Measurements from ENCODE around the gene MPPED1. TPM values are rescaled to one million over a fixed set of nuclear protein-coding genes. Genes with fewer than 3 reads are reported as not detected.

The MPPED1 gene
- polyA plus RNA-seq, 1 of the 3 experiments (the other 2 are of a cell fraction) = 0.03 TPM

DNA sequence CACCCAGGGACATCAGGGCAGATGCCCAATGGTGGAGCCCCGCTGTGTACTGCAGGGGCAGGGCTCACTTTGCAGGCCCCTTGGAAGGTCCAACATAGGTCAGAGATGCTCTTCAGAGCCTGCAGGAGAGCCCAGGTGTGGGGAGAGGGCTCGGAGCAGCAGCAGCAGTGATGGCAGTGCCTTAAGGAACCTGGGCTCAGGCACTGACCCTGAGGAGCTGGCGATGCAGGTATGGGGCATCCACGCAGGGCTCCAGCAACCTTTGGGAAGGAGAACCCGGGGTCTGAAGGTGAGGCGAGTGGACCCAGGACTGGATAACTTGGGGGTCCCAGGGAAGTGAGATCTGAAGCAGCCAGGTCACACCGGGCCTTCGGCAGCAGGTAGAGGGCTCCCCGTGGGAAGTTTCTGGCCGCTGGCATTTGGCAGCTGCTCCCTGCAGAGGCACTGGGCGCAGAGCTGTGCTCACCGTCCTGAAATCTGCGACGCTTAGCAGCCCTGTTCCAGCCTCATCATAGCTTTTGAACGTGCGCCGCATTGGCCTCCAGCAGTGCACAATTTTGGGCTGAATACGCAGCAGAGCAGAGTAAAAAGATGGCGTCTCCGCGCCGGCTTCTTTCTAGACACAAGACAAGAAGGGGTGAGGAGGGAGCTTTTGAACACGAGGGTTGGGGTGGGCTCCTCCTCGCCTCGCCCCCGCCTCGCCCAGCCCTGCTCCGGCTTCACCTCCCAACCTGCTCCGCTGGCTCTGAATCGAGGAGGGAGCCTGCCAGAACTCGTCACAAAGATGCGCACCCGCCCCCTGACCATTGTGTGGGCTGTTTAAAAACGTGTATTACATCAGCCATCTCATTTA is 118.8 kb downstream of the MPPED1 start:
- Histone ChIP-seq H3K9ac (no peak overlapping the region), H3K4me3 (ENCODE audit: low read depth in 2 of 2, low read length in 1 of 2) (no peak overlapping the region), H3K4me2 (no peak overlapping the region), H3K27me3 (ENCODE audit: insufficient read depth) (no peaks in the 10 kb centered on the region), H3K79me2 (ENCODE audit: insufficient read depth) (no peaks in the 10 kb centered on the region), H3K9me2 (no peaks in the 10 kb centered on the region), H3K9me3 (no peaks in the 10 kb centered on the region), H3K27ac (ENCODE audit: low read depth in 2 of 2, low read length in 1 of 2) (no peak overlapping the region), H3K4me1 (ENCODE audit: control insufficient read depth in 1 of 2, insufficient read depth in 2 of 2, low read depth in 1 of 2, low read length in 1 of 2) (no peaks in the 10 kb centered on the region; a peak in 1 of 4 replicates), H3K36me3 (replicated peaks in 1 of 2; ENCODE audit: control insufficient read depth in 1 of 2, insufficient read depth in 2 of 2, low read length in 1 of 2) (no peaks in the 10 kb centered on the region), H4K20me1 (ENCODE audit: insufficient read depth) (no peaks in the 10 kb centered on the region), H2AFZ (ENCODE audit: low read depth) (no peak overlapping the region), H3F3A (replicated peaks; ENCODE audit: insufficient read depth) (no peaks in the 10 kb centered on the region)
- no peak for DNase-seq
- 72% methylated on average over 19 of the region's 34 CpGs for WGBS (ENCODE audit: low lambda C conversion rate)
- TF ChIP-seq, protein P1, sequence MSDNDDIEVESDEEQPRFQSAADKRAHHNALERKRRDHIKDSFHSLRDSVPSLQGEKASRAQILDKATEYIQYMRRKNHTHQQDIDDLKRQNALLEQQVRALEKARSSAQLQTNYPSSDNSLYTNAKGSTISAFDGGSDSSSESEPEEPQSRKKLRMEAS (IDR thresholded peaks at IDR 0.05; ENCODE audit: low read depth) = no peak
- TF ChIP-seq USF1 (IDR thresholded peaks at IDR 0.05; ENCODE audit: borderline replicate concordance, low read depth) = no peak
- TF ChIP-seq MXI1 (IDR thresholded peaks at IDR 0.05; ENCODE audit: low read depth, low read length) = no peak
- TF ChIP-seq SMC3 (IDR thresholded peaks at IDR 0.05; ENCODE audit: low read depth, low read length) = no peak
- TF ChIP-seq, protein P2, sequence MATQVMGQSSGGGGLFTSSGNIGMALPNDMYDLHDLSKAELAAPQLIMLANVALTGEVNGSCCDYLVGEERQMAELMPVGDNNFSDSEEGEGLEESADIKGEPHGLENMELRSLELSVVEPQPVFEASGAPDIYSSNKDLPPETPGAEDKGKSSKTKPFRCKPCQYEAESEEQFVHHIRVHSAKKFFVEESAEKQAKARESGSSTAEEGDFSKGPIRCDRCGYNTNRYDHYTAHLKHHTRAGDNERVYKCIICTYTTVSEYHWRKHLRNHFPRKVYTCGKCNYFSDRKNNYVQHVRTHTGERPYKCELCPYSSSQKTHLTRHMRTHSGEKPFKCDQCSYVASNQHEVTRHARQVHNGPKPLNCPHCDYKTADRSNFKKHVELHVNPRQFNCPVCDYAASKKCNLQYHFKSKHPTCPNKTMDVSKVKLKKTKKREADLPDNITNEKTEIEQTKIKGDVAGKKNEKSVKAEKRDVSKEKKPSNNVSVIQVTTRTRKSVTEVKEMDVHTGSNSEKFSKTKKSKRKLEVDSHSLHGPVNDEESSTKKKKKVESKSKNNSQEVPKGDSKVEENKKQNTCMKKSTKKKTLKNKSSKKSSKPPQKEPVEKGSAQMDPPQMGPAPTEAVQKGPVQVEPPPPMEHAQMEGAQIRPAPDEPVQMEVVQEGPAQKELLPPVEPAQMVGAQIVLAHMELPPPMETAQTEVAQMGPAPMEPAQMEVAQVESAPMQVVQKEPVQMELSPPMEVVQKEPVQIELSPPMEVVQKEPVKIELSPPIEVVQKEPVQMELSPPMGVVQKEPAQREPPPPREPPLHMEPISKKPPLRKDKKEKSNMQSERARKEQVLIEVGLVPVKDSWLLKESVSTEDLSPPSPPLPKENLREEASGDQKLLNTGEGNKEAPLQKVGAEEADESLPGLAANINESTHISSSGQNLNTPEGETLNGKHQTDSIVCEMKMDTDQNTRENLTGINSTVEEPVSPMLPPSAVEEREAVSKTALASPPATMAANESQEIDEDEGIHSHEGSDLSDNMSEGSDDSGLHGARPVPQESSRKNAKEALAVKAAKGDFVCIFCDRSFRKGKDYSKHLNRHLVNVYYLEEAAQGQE (IDR thresholded peaks at IDR 0.05; ENCODE audit: low read depth, low read length) = no peak
- no peak for TF ChIP-seq NFIC (IDR thresholded peaks at IDR 0.05; ENCODE audit: borderline replicate concordance)
- TF ChIP-seq FOXJ3 (CRISPR knock-in tag; IDR thresholded peaks at IDR 0.05) = no peak
- no peak for TF ChIP-seq NRF1 (IDR thresholded peaks at IDR 0.05; ENCODE audit: low read depth, low read length)
- no peak for TF ChIP-seq TAF1 (IDR thresholded peaks at IDR 0.05; ENCODE audit: borderline replicate concordance, low read depth, low read length)
- POLR2A ChIA-PET = interaction anchor here (0.7 kb wide), 1 partner anchor 10 kb away, joined by 3 read pairs; no protein-coding TSS in a partner anchor
- CTCF ChIA-PET = interaction anchor here (1.2 kb wide), 1 partner anchor 12 kb away, joined by 3 read pairs; no protein-coding TSS in a partner anchor

DNA sequence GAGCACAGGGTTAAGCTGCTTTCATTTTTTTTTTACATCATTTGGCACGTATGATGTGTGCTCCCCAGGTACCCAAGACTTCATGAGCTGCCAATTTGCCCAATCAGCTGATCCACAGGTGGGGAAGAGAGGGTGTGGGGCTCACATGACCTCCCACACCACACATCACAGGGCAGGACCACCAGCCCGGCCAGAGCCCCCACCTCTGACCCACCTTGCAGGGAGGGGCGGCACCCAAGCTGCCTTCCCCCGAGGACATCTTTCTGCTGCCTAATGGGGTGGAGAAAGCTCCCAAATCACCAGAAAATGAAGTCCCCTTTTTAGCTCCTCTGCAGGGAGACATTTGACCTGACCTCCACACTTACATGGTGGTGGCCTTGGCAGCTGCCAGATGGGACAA is 119.8 kb downstream of the MPPED1 start:
- Histone ChIP-seq H3K4me1 (ENCODE audit: control insufficient read depth in 1 of 2, insufficient read depth in 2 of 2, low read depth in 1 of 2, low read length in 1 of 2) (no peaks in the 10 kb centered on the region; a peak in 1 of 4 replicates), H3K4me2 (no peak overlapping the region)
- TF ChIP-seq TCF12 (IDR thresholded peaks at IDR 0.05) = no peak
- no peak for TF ChIP-seq RFX5 (IDR thresholded peaks at IDR 0.05; ENCODE audit: low read length)
- no peak for TF ChIP-seq TEAD4 (IDR thresholded peaks at IDR 0.05; ENCODE audit: borderline replicate concordance, insufficient read depth)
- no peak for TF ChIP-seq EP300 (IDR thresholded peaks at IDR 0.05; ENCODE audit: borderline replicate concordance in 1 of 2, low read depth in 1 of 2, low read length in 1 of 2)
- TF ChIP-seq SMC3 (IDR thresholded peaks at IDR 0.05; ENCODE audit: low read depth, low read length) = no peak
- TF ChIP-seq MEF2A (IDR thresholded peaks at IDR 0.05; ENCODE audit: borderline replicate concordance, low read depth) = no peak
- no peak for TF ChIP-seq USF1 (IDR thresholded peaks at IDR 0.05; ENCODE audit: borderline replicate concordance, low read depth)
- TF ChIP-seq FOSL2 (IDR thresholded peaks at IDR 0.05; ENCODE audit: borderline replicate concordance, low read depth) = no peak
- no peak for TF ChIP-seq GATA2 (CRISPR knock-in tag; IDR thresholded peaks at IDR 0.05)
- TF ChIP-seq POLR2AphosphoS5 (IDR thresholded peaks at IDR 0.05; ENCODE audit: low read depth, low read length) = no peak
- no peak for TF ChIP-seq FOXJ3 (CRISPR knock-in tag; IDR thresholded peaks at IDR 0.05)
- no peak for TF ChIP-seq TAF1 (IDR thresholded peaks at IDR 0.05; ENCODE audit: borderline replicate concordance, low read depth, low read length)
- no peak for TF ChIP-seq JUND (IDR thresholded peaks at IDR 0.05)
- no peak for TF ChIP-seq GABPA (IDR thresholded peaks at IDR 0.05; ENCODE audit: low read depth)
- no peak for TF ChIP-seq ELF1 (IDR thresholded peaks at IDR 0.05)
- no peak for TF ChIP-seq RCOR1 (IDR thresholded peaks at IDR 0.05; ENCODE audit: low read length)
- TF ChIP-seq NFIC (IDR thresholded peaks at IDR 0.05; ENCODE audit: borderline replicate concordance) = no peak

More for the DNA sequence above, 119.8 kb downstream of the MPPED1 start:
- no peak overlapping the region for H2AFZ ChIP-seq (ENCODE audit: low read depth)
- no peak overlapping the region for H3K4me3 ChIP-seq (ENCODE audit: low read depth in 2 of 2, low read length in 1 of 2)
- POLR2A ChIA-PET = no interaction called here
- DNase-seq = no peak
- no peaks in the 10 kb centered on the region for H3F3A ChIP-seq (replicated peaks; ENCODE audit: insufficient read depth)
- H4K20me1 ChIP-seq (ENCODE audit: insufficient read depth) = no peaks in the 10 kb centered on the region
- no peaks in the 10 kb centered on the region for H3K36me3 ChIP-seq (replicated peaks in 1 of 2; ENCODE audit: control insufficient read depth in 1 of 2, insufficient read depth in 2 of 2, low read length in 1 of 2)
- WGBS (ENCODE audit: low lambda C conversion rate) = no CpG with 5 or more reads among the region's 4 CpGs
- no peak overlapping the region for H3K9ac ChIP-seq
- H3K9me2 ChIP-seq = no peaks in the 10 kb centered on the region
- H3K79me2 ChIP-seq (ENCODE audit: insufficient read depth) = no peaks in the 10 kb centered on the region
- CTCF ChIA-PET = interaction anchor here (1.2 kb wide), 1 partner anchor 13 kb away, joined by 3 read pairs; no protein-coding TSS in a partner anchor
- no peaks in the 10 kb centered on the region for H3K9me3 ChIP-seq
- H3K27ac ChIP-seq (ENCODE audit: low read depth in 2 of 2, low read length in 1 of 2) = no peak overlapping the region
- H3K27me3 ChIP-seq (ENCODE audit: insufficient read depth) = no peaks in the 10 kb centered on the region
